Activated CD8-positive, alpha-beta memory T cell treated with anti-CD3 and anti-CD28 coated beads for 24 hours (primary cell): ENCODE data around the gene TGFBR3L.
"Not testable (repeated sequence)": the region's sequence is repeated elsewhere in the genome, so short reads cannot be mapped to it uniquely, and the experiment has no call there.

ENCODE experiments used
- DNase-seq: peaks from one replicate; pipeline ENCODE4 v3.0.0-alpha.2; 2020

TGFBR3L gene

GRCh38 chr19:7905268-7905667, 9.4 kb upstream of the TGFBR3L start:
- DNase-seq: no peak

GRCh38 chr19:7905859-7906258, 8.8 kb upstream of the TGFBR3L start:
- no peak for DNase-seq

GRCh38 chr19:7907122-7907521, 7.5 kb upstream of the TGFBR3L start:
- DNase-seq: no peak

- DNase-seq: no peak
Observed at GRCh38 chr19:7907544-7907943, 7.1 kb upstream of the TGFBR3L start.

- no peak for DNase-seq
Observed at GRCh38 chr19:7908078-7908699, 6.4 kb upstream of the TGFBR3L start.

GRCh38 chr19:7908742-7909461, 5.7 kb upstream of the TGFBR3L start:
- no peak for DNase-seq

- no peak for DNase-seq
Observed at GRCh38 chr19:7909471-7910067, 5.1 kb upstream of the TGFBR3L start.

- DNase-seq: no peak
Observed at GRCh38 chr19:7910321-7911161, 4.1 kb upstream of the TGFBR3L start.

GRCh38 chr19:7911508-7912143, 3.0 kb upstream of the TGFBR3L start:
- DNase-seq: no peak

GRCh38 chr19:7912144-7912696, 2.4 kb upstream of the TGFBR3L start:
- DNase-seq: no peak

GRCh38 chr19:7912697-7913564, 1.7 kb upstream of the TGFBR3L start:
- no peak for DNase-seq

GRCh38 chr19:7913652-7914051, 978 bp upstream of the TGFBR3L start:
- no peak for DNase-seq

GRCh38 chr19:7914099-7914498, 531 bp upstream of the TGFBR3L start:
- no peak for DNase-seq

- no peak for DNase-seq
Observed at GRCh38 chr19:7915250-7916102, 846 bp downstream of the TGFBR3L start.

GRCh38 chr19:7916103-7916954, 1.7 kb downstream of the TGFBR3L start:
- DNase-seq: peak; percentile 79

GRCh38 chr19:7916955-7917266, 2.3 kb downstream of the TGFBR3L start:
- no peak for DNase-seq

GRCh38 chr19:7917267-7918061, 2.8 kb downstream of the TGFBR3L start:
- DNase-seq: peak; percentile 80

- DNase-seq: not testable (repeated sequence)
Observed at GRCh38 chr19:7918062-7918614, 3.5 kb downstream of the TGFBR3L start.
